SKM-1 treated with dmso at 0.1 percent for 144 hours (cell line): ENCODE data around the gene TDRD9.
"Not testable (repeated sequence)": the region's sequence is repeated elsewhere in the genome, so short reads cannot be mapped to it uniquely, and the experiment has no call there.

ENCODE experiments used
- DNase-seq: peaks from one replicate; lab custom pipeline; 2025; ENCODE audit not compliant: unreplicated experiment; lab: John Stamatoyannopoulos, UW

Gene TDRD9

GRCh38 chr14:103928011-103928890 is at the start of gene TDRD9:
Gene TDRD9, plus strand, starts transcription at chr14:103928456. Its CDS starts 54 bp downstream, at chr14:103928510.
- no peak for DNase-seq

- no peak for DNase-seq
Observed at GRCh38 chr14:103879118-103879569, 49.1 kb upstream of the TDRD9 start.

GRCh38 chr14:103879570-103880347 is 48.5 kb upstream of the TDRD9 start:
- no peak for DNase-seq

GRCh38 chr14:103880348-103881267 is 47.6 kb upstream of the TDRD9 start:
- no peak for DNase-seq

GRCh38 chr14:103881268-103882201 is 46.7 kb upstream of the TDRD9 start:
- DNase-seq: no peak

- no peak for DNase-seq
Observed at GRCh38 chr14:103882503-103883262, 45.6 kb upstream of the TDRD9 start.

GRCh38 chr14:103883263-103883523 is 45.1 kb upstream of the TDRD9 start:
- DNase-seq: no peak

- DNase-seq: no peak
Observed at GRCh38 chr14:103884854-103885253, 43.4 kb upstream of the TDRD9 start.

GRCh38 chr14:103885509-103885932 is 42.7 kb upstream of the TDRD9 start:
- no peak for DNase-seq

GRCh38 chr14:103886304-103887169 is 41.7 kb upstream of the TDRD9 start:
- no peak for DNase-seq

GRCh38 chr14:103887170-103887501 is 41.1 kb upstream of the TDRD9 start:
- no peak for DNase-seq

GRCh38 chr14:103887557-103888115 is 40.6 kb upstream of the TDRD9 start:
- no peak for DNase-seq

- not testable (repeated sequence) for DNase-seq
Observed at GRCh38 chr14:103889002-103889312, 39.3 kb upstream of the TDRD9 start.

- no peak for DNase-seq
Observed at GRCh38 chr14:103889313-103890051, 38.8 kb upstream of the TDRD9 start.

GRCh38 chr14:103890052-103890371 is 38.2 kb upstream of the TDRD9 start:
- no peak for DNase-seq

GRCh38 chr14:103890821-103891666 is 37.2 kb upstream of the TDRD9 start:
- no peak for DNase-seq

GRCh38 chr14:103891667-103892215 is 36.5 kb upstream of the TDRD9 start:
- DNase-seq: no peak
